Sigmoid colon (tissue), 7 donors: ENCODE measurements around the gene USP50. TPM values are rescaled to one million over a fixed set of nuclear protein-coding genes. Genes with fewer than 3 reads are reported as not detected.

ENCODE experiments used
- DNase-seq: peaks from one replicate; pipeline ENCODE4 v3.0.0-alpha.2; 2019
- H3K27ac ChIP-seq, 4 donors: fragments of 200-600 bp; sonication (generic); one replicate each; pipeline ENCODE4 v1.5.1; 2016 to 2019; ENCODE audit warnings: mild to moderate bottlenecking in 1 of 4
- H3K27me3 ChIP-seq, 3 donors: fragments of 200-600 bp; sonication (generic); one replicate each; pipeline ENCODE4 v1.5.1; 2019; ENCODE audit warnings: mild to moderate bottlenecking in 1 of 3
- H3K36me3 ChIP-seq, 4 donors: fragments of 200-600 bp; sonication (generic); one replicate each; pipeline ENCODE4 v1.5.1; 2016 to 2019
- H3K4me1 ChIP-seq, 4 donors: fragments of 200-600 bp; sonication (generic); one replicate each; pipeline ENCODE4 v1.5.1; 2017 to 2019
- H3K4me3 ChIP-seq, 4 donors: fragments of 200-600 bp; sonication (generic); one replicate each; pipeline ENCODE4 v1.5.1; 2017 to 2019; ENCODE audit warnings: mild to moderate bottlenecking in 2 of 4, moderate library complexity in 1 of 4
- H3K9me3 ChIP-seq, 4 donors: fragments of 200-600 bp in 3 of 4; sonication (generic) in 3 of 4; one replicate each; pipeline versions ENCODE4 v1.5.1 to v1.6.1; 2013 to 2019
- EP300 ChIP-seq, 4 donors: sonication (generic); formaldehyde crosslinking; IDR thresholded peaks; one replicate each; pipeline ENCODE4 v1.6.1; 2017; ENCODE audit warnings: antibody characterized with exemption in 4 of 4
- POLR2A ChIP-seq, 2 donors: fragments of 450-650 bp; IDR thresholded peaks; one replicate each; pipeline ENCODE4 v1.6.1; 2016; ENCODE audit warnings: antibody characterized with exemption in 2 of 2, mild to moderate bottlenecking in 2 of 2, moderate library complexity in 2 of 2
- POLR2AphosphoS5 ChIP-seq, 4 donors: sonication (generic); formaldehyde crosslinking; IDR thresholded peaks; one replicate each; pipeline ENCODE4 v1.6.1; 2017; ENCODE audit warnings: antibody characterized with exemption in 4 of 4
- WGBS, 2 donors: extraction: QIAGEN DNeasy Blood & Tissue Kit; methylation state at CpG; one replicate each; pipeline ENCODE4 v1.1.7; 2013; 5-methylcytosine and 5-hydroxymethylcytosine counted together
- intact Hi-C: fragments of 100-400 bp; cut with DNase I; formaldehyde crosslinking; loops from one replicate; pipeline ENCODE4 v1.15.1; 2023
- polyA plus RNA-seq, 3 donors: library from polyadenylated mRNA; stranded (reverse); fragments of 200-250 nt; gene quantifications; one replicate each; pipeline ENCODE4 v1.2.3, GENCODE V29; 2013
- small RNA-seq, 3 donors: library from RNA; depleted of rRNA; stranded (forward); fragments of <200 nt; gene quantifications; one replicate each; pipeline ENCODE3, GENCODE V24; 2016
- total RNA-seq, 4 donors: library from RNA; depleted of rRNA; stranded (reverse); fragments of >200 nt; gene quantifications; one replicate each; pipeline ENCODE4 v1.1.0, GENCODE V29; 2016
- TF ChIP-seq, protein P1 (sequence below), 4 experiments: fragments of 450-650 bp in 3 of 4; fragments of 200-600 bp in 1 of 4; IDR thresholded peaks; one replicate each; pipeline ENCODE4 v1.5.1; 2016 to 2019; ENCODE audit warnings: antibody characterized with exemption in 4 of 4, mild to moderate bottlenecking in 3 of 4, moderate library complexity in 2 of 4
- donor health status: healthy with polysubstance abuse.
- donor health status: Bipolar disorder and iron deficiency.
- donor health status: healthy.

Gene USP50
- total and polyA plus RNA-seq, 7 donors, result not detected

DNA sequence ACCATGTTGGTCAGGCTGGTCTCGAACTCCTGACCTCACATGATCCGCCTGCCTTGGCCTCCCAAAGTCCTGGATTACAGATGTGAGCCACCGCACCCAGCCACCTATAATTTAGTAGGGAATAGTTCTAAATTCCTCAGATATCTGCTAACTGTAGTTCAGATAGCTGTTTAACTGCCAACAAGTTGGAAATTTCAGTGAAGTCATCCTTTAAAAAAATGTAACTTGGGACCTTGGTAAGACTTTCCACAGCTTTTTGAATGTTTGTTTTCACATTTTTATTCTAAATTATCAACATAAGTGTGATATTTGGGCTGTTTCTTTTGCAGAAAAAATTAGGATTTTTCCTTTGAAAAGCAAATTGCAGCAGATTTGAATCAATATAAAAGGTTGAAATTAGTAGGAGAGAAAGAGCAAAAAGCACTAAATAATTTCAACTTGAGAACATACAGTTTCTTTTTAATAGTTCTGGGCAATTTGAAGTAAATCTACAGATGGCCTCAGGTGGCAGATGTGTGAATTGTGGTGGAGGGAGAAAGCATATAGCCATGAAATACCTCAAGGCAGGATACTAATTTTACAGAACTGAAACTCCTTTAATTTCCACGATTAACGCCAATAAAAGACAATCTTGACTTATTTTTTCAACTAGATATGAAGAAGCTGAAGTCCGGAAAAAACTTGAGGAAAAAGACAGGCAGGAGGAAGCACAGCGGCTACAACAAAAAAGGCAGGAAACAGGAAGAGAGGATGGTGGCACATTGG lies 87.9 kb downstream of the USP50 start:
- no peak overlapping the region for H3K4me3 ChIP-seq
- 88 to 93% methylated on average over 7 of the region's 7 CpGs for WGBS, 2 donors
- H3K4me1 ChIP-seq, result no peaks in the 10 kb centered on the region
- no peak overlapping the region for H3K27ac ChIP-seq
- H3K36me3 ChIP-seq, result peaks cover 0 to 72% (median 13%) of the 10 kb centered on the region in 4 donors
- H3K9me3 ChIP-seq, result no peaks in the 10 kb centered on the region
- TF ChIP-seq, protein P1, sequence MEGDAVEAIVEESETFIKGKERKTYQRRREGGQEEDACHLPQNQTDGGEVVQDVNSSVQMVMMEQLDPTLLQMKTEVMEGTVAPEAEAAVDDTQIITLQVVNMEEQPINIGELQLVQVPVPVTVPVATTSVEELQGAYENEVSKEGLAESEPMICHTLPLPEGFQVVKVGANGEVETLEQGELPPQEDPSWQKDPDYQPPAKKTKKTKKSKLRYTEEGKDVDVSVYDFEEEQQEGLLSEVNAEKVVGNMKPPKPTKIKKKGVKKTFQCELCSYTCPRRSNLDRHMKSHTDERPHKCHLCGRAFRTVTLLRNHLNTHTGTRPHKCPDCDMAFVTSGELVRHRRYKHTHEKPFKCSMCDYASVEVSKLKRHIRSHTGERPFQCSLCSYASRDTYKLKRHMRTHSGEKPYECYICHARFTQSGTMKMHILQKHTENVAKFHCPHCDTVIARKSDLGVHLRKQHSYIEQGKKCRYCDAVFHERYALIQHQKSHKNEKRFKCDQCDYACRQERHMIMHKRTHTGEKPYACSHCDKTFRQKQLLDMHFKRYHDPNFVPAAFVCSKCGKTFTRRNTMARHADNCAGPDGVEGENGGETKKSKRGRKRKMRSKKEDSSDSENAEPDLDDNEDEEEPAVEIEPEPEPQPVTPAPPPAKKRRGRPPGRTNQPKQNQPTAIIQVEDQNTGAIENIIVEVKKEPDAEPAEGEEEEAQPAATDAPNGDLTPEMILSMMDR (IDR thresholded peaks at IDR 0.05), result no peak
- TF ChIP-seq POLR2A (IDR thresholded peaks at IDR 0.05) (no peak), POLR2AphosphoS5 (IDR thresholded peaks at IDR 0.05) (no peak), EP300 (IDR thresholded peaks at IDR 0.05) (no peak)
- intact Hi-C loops, result no loop called here
- no peaks in the 10 kb centered on the region for H3K27me3 ChIP-seq
- DNase-seq, result no peak

DNA sequence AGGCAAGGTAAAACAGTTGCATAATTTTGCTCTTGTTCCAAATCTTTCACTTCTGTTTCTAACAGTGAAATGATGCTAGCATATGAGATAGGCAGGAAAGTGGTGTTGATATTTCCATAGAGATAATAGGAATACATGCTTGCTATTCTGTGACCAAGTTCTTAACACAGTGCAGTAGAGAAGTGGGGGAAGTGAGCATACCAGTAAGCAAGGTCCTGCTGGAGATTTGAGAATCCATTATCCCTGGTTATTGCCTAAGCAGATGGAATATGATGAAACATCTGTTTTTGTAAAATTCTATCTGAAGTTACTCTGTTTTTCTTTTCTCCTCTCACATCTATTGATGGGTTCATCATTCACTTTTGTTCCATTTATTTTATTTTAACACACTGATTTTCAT lies 93.5 kb downstream of the USP50 start:
- intact Hi-C loops, result no loop called here
- TF ChIP-seq, protein P1 (IDR thresholded peaks at IDR 0.05), result no peak
- no peak for TF ChIP-seq POLR2AphosphoS5 (IDR thresholded peaks at IDR 0.05)
- no peak for TF ChIP-seq EP300 (IDR thresholded peaks at IDR 0.05)
- TF ChIP-seq POLR2A (IDR thresholded peaks at IDR 0.05), result no peak
- Histone ChIP-seq H3K36me3 (peaks cover 0 to 49% (median 9%) of the 10 kb centered on the region in 4 donors), H3K27ac (no peak overlapping the region), H3K9me3 (no peaks in the 10 kb centered on the region), H3K4me3 (no peak overlapping the region), H3K27me3 (no peaks in the 10 kb centered on the region), H3K4me1 (no peaks in the 10 kb centered on the region)
- no peak for DNase-seq

Small RNA genes lying within 50 kb of the gene (small RNA-seq; reads per million reads assigned to genes)
- 0.06 to 0.29 (median 0.11) reads per million in 3 donors for gene RNA5SP395

Other genes starting within 250 kb of the USP50 start
- 10 to 100 TPM; 11.4 to 17.5 (median 14.6) TPM for gene GABPB1, start 191.5 kb downstream of the USP50 start, total RNA-seq
- 1 to 10 TPM; 5.4 to 8.4 (median 7.6) TPM for gene GABPB1, start 191.5 kb downstream of the USP50 start, polyA plus RNA-seq
- gene USP8, start 122.3 kb downstream of the USP50 start, total RNA-seq, result 10 to 100 TPM; 49.4 to 59.2 (median 50.1) TPM
- gene USP8, start 122.3 kb downstream of the USP50 start, polyA plus RNA-seq, result 10 to 100 TPM; 22.2 to 53.4 (median 30.3) TPM
- gene TRPM7, start 140.1 kb upstream of the USP50 start, total RNA-seq, result 10 to 100 TPM; 32.2 to 53.7 (median 42.6) TPM
- 10 to 100 TPM in 1 of 3 donors, 1 to 10 TPM in 2; 3.7 to 12.3 (median 7.2) TPM for gene TRPM7, start 140.1 kb upstream of the USP50 start, polyA plus RNA-seq
- 100 to 1,000 TPM in 3 of 4 donors, 10 to 100 TPM in 1; 98.6 to 303 (median 140) TPM for gene SPPL2A, start 219.0 kb upstream of the USP50 start, total RNA-seq
- 10 to 100 TPM; 22.8 to 87.4 (median 24.7) TPM for gene SPPL2A, start 219.0 kb upstream of the USP50 start, polyA plus RNA-seq